ENCODE measurements around the gene KCTD5.

KCTD5 gene

GRCh38 chr16:2728034-2728433, 45.7 kb downstream of the KCTD5 start:
- no peaks in the 10 kb centered on the region for H3K27me3 ChIP-seq (ENCODE audit: control insufficient read depth, insufficient read depth, low read length)
- no peak overlapping the region for H3K9ac ChIP-seq
- no peak overlapping the region for H2AFZ ChIP-seq
- H3K4me1 ChIP-seq, result no peaks in the 10 kb centered on the region
- TF ChIP-seq, protein P1, sequence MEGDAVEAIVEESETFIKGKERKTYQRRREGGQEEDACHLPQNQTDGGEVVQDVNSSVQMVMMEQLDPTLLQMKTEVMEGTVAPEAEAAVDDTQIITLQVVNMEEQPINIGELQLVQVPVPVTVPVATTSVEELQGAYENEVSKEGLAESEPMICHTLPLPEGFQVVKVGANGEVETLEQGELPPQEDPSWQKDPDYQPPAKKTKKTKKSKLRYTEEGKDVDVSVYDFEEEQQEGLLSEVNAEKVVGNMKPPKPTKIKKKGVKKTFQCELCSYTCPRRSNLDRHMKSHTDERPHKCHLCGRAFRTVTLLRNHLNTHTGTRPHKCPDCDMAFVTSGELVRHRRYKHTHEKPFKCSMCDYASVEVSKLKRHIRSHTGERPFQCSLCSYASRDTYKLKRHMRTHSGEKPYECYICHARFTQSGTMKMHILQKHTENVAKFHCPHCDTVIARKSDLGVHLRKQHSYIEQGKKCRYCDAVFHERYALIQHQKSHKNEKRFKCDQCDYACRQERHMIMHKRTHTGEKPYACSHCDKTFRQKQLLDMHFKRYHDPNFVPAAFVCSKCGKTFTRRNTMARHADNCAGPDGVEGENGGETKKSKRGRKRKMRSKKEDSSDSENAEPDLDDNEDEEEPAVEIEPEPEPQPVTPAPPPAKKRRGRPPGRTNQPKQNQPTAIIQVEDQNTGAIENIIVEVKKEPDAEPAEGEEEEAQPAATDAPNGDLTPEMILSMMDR (IDR thresholded peaks at IDR 0.05), result no peak
- no peak overlapping the region for H3K27ac ChIP-seq
- no peaks in the 10 kb centered on the region for H3K79me2 ChIP-seq
- H3K4me2 ChIP-seq (ENCODE audit: low read length), result no peak overlapping the region
- no peaks in the 10 kb centered on the region for H3K9me3 ChIP-seq (ENCODE audit: control insufficient read depth, low read length)
- H3K4me3 ChIP-seq (ENCODE audit: low read depth, low read length), result no peak overlapping the region
- H3K36me3 ChIP-seq (ENCODE audit: control insufficient read depth, insufficient read depth, low read length), result no peaks in the 10 kb centered on the region

GRCh38 chr16:2734844-2735515, 52.7 kb downstream of the KCTD5 start:
- Histone ChIP-seq H3K27ac (no peak overlapping the region), H3K9ac (no peak overlapping the region), H3K9me3 (ENCODE audit: control insufficient read depth, low read length) (no peaks in the 10 kb centered on the region), H3K4me3 (ENCODE audit: low read depth, low read length) (no peak overlapping the region), H3K4me2 (ENCODE audit: low read length) (no peak overlapping the region), H3K4me1 (no peaks in the 10 kb centered on the region), H3K79me2 (no peaks in the 10 kb centered on the region), H3K36me3 (ENCODE audit: control insufficient read depth, insufficient read depth, low read length) (no peaks in the 10 kb centered on the region), H3K27me3 (ENCODE audit: control insufficient read depth, insufficient read depth, low read length) (no peaks in the 10 kb centered on the region), H2AFZ (no peak overlapping the region)
- TF ChIP-seq, protein P1 (IDR thresholded peaks at IDR 0.05), result no peak

- Histone ChIP-seq H3K4me2 (ENCODE audit: low read length) (no peak overlapping the region), H3K79me2 (no peaks in the 10 kb centered on the region), H3K9ac (no peak overlapping the region), H3K27me3 (ENCODE audit: control insufficient read depth, insufficient read depth, low read length) (no peaks in the 10 kb centered on the region), H3K27ac (no peak overlapping the region), H3K4me3 (ENCODE audit: low read depth, low read length) (no peak overlapping the region), H3K36me3 (ENCODE audit: control insufficient read depth, insufficient read depth, low read length) (no peaks in the 10 kb centered on the region), H3K4me1 (no peaks in the 10 kb centered on the region), H3K9me3 (ENCODE audit: control insufficient read depth, low read length) (no peaks in the 10 kb centered on the region), H2AFZ (no peak overlapping the region)
- TF ChIP-seq, protein P1 (IDR thresholded peaks at IDR 0.05), result no peak
Measured at GRCh38 chr16:2736476-2737237, 54.3 kb downstream of the KCTD5 start.

DNA sequence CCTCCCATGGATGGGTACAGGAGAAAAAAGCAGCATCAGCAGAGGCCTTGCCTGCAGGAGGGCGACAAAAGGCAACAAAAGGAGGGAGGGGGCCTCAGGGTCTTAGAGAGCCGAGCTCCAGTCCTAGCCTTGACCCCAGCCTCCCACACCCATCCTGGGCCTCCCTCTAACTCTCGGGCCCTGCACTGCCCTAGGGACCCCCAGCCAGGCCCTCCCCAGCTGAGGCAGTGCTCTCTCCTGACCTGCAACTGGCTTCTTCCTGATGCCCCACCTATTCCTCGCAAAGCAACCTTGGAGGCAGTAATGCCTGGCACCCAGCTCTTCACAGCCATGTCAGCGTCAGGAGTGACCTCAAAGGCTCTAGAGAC, 54.9 kb downstream of the KCTD5 start:
- no peak overlapping the region for H2AFZ ChIP-seq
- H3K27ac ChIP-seq, result no peak overlapping the region
- H3K4me2 ChIP-seq (ENCODE audit: low read length), result no peak overlapping the region
- H3K27me3 ChIP-seq (ENCODE audit: control insufficient read depth, insufficient read depth, low read length), result no peaks in the 10 kb centered on the region
- no peaks in the 10 kb centered on the region for H3K4me1 ChIP-seq
- H3K36me3 ChIP-seq (ENCODE audit: control insufficient read depth, insufficient read depth, low read length), result no peaks in the 10 kb centered on the region
- H3K9ac ChIP-seq, result no peak overlapping the region
- TF ChIP-seq, protein P1 (IDR thresholded peaks at IDR 0.05), result no peak
- no peak overlapping the region for H3K4me3 ChIP-seq (ENCODE audit: low read depth, low read length)
- no peaks in the 10 kb centered on the region for H3K9me3 ChIP-seq (ENCODE audit: control insufficient read depth, low read length)
- H3K79me2 ChIP-seq, result no peaks in the 10 kb centered on the region
